WTC11 (cell line): Measurements from ENCODE around the gene PHC3. TPM values are rescaled to one million over a fixed set of nuclear protein-coding genes. Genes with fewer than 3 reads are reported as not detected.

Source experiments
- ATAC-seq: fragments of 200-7000 bp; cut with Tn5 transposase; 2 replicates; pipeline ENCODE4 v1.10.0; 2021; ENCODE audit warnings: mild to moderate bottlenecking, moderate library complexity
- CTCF ChIA-PET: fragments of 300-600 bp; sonication (Branson Sonifier 250); formaldehyde crosslinking; loops from one replicate; lab custom pipeline; 2021; ENCODE audit warnings: antibody characterized with exemption; lab: Charles Lee
- POLR2A ChIA-PET: fragments of 350-600 bp; sonication (Branson Sonifier 250); formaldehyde crosslinking; loops from one replicate; lab custom pipeline; 2021; ENCODE audit warnings: antibody characterized with exemption; lab: Charles Lee
- DNase-seq: peaks from one replicate; pipeline ENCODE4 v3.0.0; 2021; ENCODE audit warnings: low spot score
- H3K27ac Mint-ChIP-seq: 2 replicates; pipeline ENCODE4 v1.8.0; 2021; ENCODE audit warnings: mixed read lengths
- H3K27me3 Mint-ChIP-seq: 2 replicates; pipeline ENCODE4 v1.8.0; 2021; ENCODE audit warnings: low read depth, mild to moderate bottlenecking, moderate library complexity, mixed read lengths
- H3K36me3 Mint-ChIP-seq: 2 replicates; pipeline ENCODE4 v1.8.0; 2021; ENCODE audit warnings: mixed read lengths
- H3K4me1 Mint-ChIP-seq: 2 replicates; pipeline ENCODE4 v1.8.0; 2022; ENCODE audit warnings: mixed read lengths
- H3K4me3 Mint-ChIP-seq: 2 replicates; pipeline ENCODE4 v1.8.0; 2021; ENCODE audit warnings: mild to moderate bottlenecking, moderate library complexity, mixed read lengths
- H3K9me3 Mint-ChIP-seq: 2 replicates; pipeline ENCODE4 v1.8.0; 2021; ENCODE audit warnings: mixed read lengths
- ARID4B ChIP-seq: sonication (generic); formaldehyde crosslinking; IDR thresholded peaks from 2 replicates; pipeline ENCODE4 v1.8.0; 2023; ENCODE audit warnings: missing genetic modification reagents, mild to moderate bottlenecking, borderline replicate concordance
- CBFB ChIP-seq: sonication (generic); formaldehyde crosslinking; IDR thresholded peaks from 2 replicates; pipeline ENCODE4 v1.8.1; 2022; ENCODE audit warnings: mild to moderate bottlenecking, low read depth, missing genetic modification reagents
- CDX4 ChIP-seq: fragments of 250-450 bp; sonication (Bioruptor Pico); IDR thresholded peaks from 2 replicates; pipeline ENCODE4 v1.9.0; 2021; ENCODE audit warnings: moderate library complexity, mild to moderate bottlenecking, inconsistent platforms, borderline replicate concordance
- E2F5 ChIP-seq: sonication (generic); formaldehyde crosslinking; IDR thresholded peaks from 2 replicates; pipeline ENCODE4 v1.8.1; 2022; ENCODE audit warnings: mild to moderate bottlenecking, moderate library complexity, missing genetic modification reagents
- ETV6 ChIP-seq: sonication (generic); formaldehyde crosslinking; IDR thresholded peaks from 2 replicates; pipeline ENCODE4 v1.8.1; 2022; ENCODE audit warnings: mild to moderate bottlenecking, missing genetic modification reagents
- GABPB1 ChIP-seq: sonication (generic); formaldehyde crosslinking; IDR thresholded peaks from 2 replicates; pipeline ENCODE4 v1.8.1; 2023; ENCODE audit warnings: mild to moderate bottlenecking, missing genetic modification reagents
- HMGA2 ChIP-seq: fragments of 250-450 bp; sonication (Bioruptor Pico); IDR thresholded peaks from 2 replicates; pipeline ENCODE4 v1.4.0; 2021; ENCODE audit warnings: mild to moderate bottlenecking, moderate library complexity
- HMGXB4 ChIP-seq: sonication (generic); formaldehyde crosslinking; IDR thresholded peaks from 2 replicates; pipeline ENCODE4 v1.8.1; 2023; ENCODE audit warnings: mild to moderate bottlenecking, moderate library complexity, missing genetic modification reagents
- IRF2 ChIP-seq: sonication (generic); formaldehyde crosslinking; IDR thresholded peaks from 2 replicates; pipeline ENCODE4 v1.8.0; 2022; ENCODE audit warnings: low read depth, missing genetic modification reagents, borderline replicate concordance
- MAX ChIP-seq: sonication (generic); formaldehyde crosslinking; IDR thresholded peaks from 2 replicates; pipeline ENCODE4 v1.8.0; 2022; ENCODE audit warnings: mild to moderate bottlenecking, missing genetic modification reagents
- NFATC4 ChIP-seq: fragments of 250-450 bp; sonication (Bioruptor Pico); IDR thresholded peaks from 2 replicates; pipeline ENCODE4 v1.9.0; 2021; ENCODE audit warnings: mild to moderate bottlenecking
- NFYB ChIP-seq: sonication (generic); formaldehyde crosslinking; conservative IDR thresholded peaks from 2 replicates; pipeline ENCODE4 v1.8.0; 2022; ENCODE audit warnings: low read depth, missing genetic modification reagents
- OVOL2 ChIP-seq: fragments of 250-450 bp; sonication (Bioruptor Pico); IDR thresholded peaks from 2 replicates; pipeline ENCODE4 v1.9.0; 2021; ENCODE audit warnings: mild to moderate bottlenecking, borderline replicate concordance
- PREB ChIP-seq: sonication (generic); formaldehyde crosslinking; IDR thresholded peaks from 2 replicates; pipeline ENCODE4 v1.8.1; 2022; ENCODE audit warnings: mild to moderate bottlenecking, missing genetic modification reagents, moderate library complexity, borderline replicate concordance
- PRRX2 ChIP-seq: fragments of 250-450 bp; sonication (Bioruptor Pico); IDR thresholded peaks from 2 replicates; pipeline ENCODE4 v1.8.0; 2021; ENCODE audit warnings: mild to moderate bottlenecking
- TP53 ChIP-seq: sonication (generic); formaldehyde crosslinking; IDR thresholded peaks from 2 replicates; pipeline ENCODE4 v1.8.1; 2023; ENCODE audit warnings: mild to moderate bottlenecking, missing genetic modification reagents
- ZNF232 ChIP-seq: sonication (generic); formaldehyde crosslinking; IDR thresholded peaks from 2 replicates; pipeline ENCODE4 v1.8.0; 2022; ENCODE audit warnings: mild to moderate bottlenecking, missing genetic modification reagents
- ZNF512 ChIP-seq: sonication (generic); formaldehyde crosslinking; IDR thresholded peaks from 2 replicates; pipeline ENCODE4 v1.8.1; 2022; ENCODE audit warnings: missing genetic modification reagents, borderline replicate concordance
- ZSCAN18 ChIP-seq: fragments of 250-450 bp; sonication (Bioruptor Pico); IDR thresholded peaks from 2 replicates; pipeline ENCODE4 v2.1.2; 2022; ENCODE audit warnings: mild to moderate bottlenecking, moderate library complexity
- total RNA-seq: library from RNA; stranded (reverse); gene quantifications from 3 replicates; pipeline ENCODE4 v1.2.3, GENCODE V29; 2021

PHC3 gene
- total RNA-seq, 1 experiment from 2014 or later = 27.8 TPM

GRCh38 chr3:170164717-170165116, 16.8 kb downstream of the PHC3 start (continued):
- TF ChIP-seq CDX4 (CRISPR knock-in tag) (no peak), MAX (CRISPR knock-in tag) (no peak), ZSCAN18 (CRISPR knock-in tag) (no peak), ARID4B (CRISPR knock-in tag) (no peak), NFYB (CRISPR knock-in tag) (no peak), OVOL2 (CRISPR knock-in tag) (no peak), GABPB1 (CRISPR knock-in tag) (no peak), TP53 (no peak), ZNF232 (no peak)

GRCh38 chr3:170163956-170164645, 17.4 kb downstream of the PHC3 start:
- Mint-ChIP-seq H3K27ac (no peak overlapping the region), H3K4me1 (no peaks in the 10 kb centered on the region), H3K27me3 (no peaks in the 10 kb centered on the region), H3K9me3 (peaks cover 21% of the 10 kb centered on the region), H3K4me3 (no peak overlapping the region), H3K36me3 (peaks cover 56% of the 10 kb centered on the region)
- DNase-seq (no peak), ATAC-seq (no peak)
- ChIA-PET POLR2A (no interaction called here), CTCF (no interaction called here)
- no peak for TF ChIP-seq PREB (CRISPR knock-in tag)
- TF ChIP-seq NFATC4 = no peak
- TF ChIP-seq ETV6 (CRISPR knock-in tag) = no peak
- no peak for TF ChIP-seq ZNF512
- no peak for TF ChIP-seq CBFB (CRISPR knock-in tag)
- no peak for TF ChIP-seq IRF2
- no peak for TF ChIP-seq PRRX2 (CRISPR knock-in tag)
- TF ChIP-seq HMGA2 = no peak
- TF ChIP-seq E2F5 (CRISPR knock-in tag) = no peak
- no peak for TF ChIP-seq HMGXB4
